Ishikawa (cell line): Measurements from ENCODE around the gene RETREG3.

Experiments used
- CEBPB ChIP-seq: IDR thresholded peaks from 2 replicates; pipeline ENCODE4 v1.6.1; 2012
- CREB1 ChIP-seq: IDR thresholded peaks from 2 replicates; pipeline ENCODE4 v1.6.1; 2012; ENCODE audit warnings: low read depth
- EGR1 ChIP-seq: IDR thresholded peaks from 2 replicates; pipeline ENCODE4 v1.6.1; 2012
- EP300 ChIP-seq: IDR thresholded peaks from 2 replicates; pipeline ENCODE4 v1.6.1; 2012; ENCODE audit warnings: borderline replicate concordance
- FOXM1 ChIP-seq: IDR thresholded peaks from 2 replicates; pipeline ENCODE4 v1.6.1; 2012; ENCODE audit warnings: low read depth, borderline replicate concordance
- MAX ChIP-seq: IDR thresholded peaks from 2 replicates; pipeline ENCODE4 v1.6.1; 2012
- NFIC ChIP-seq: IDR thresholded peaks from 2 replicates; pipeline ENCODE4 v1.6.1; 2012
- RAD21 ChIP-seq: IDR thresholded peaks from 2 replicates; pipeline ENCODE4 v1.6.1; 2012; ENCODE audit warnings: low read depth
- TAF1 ChIP-seq: IDR thresholded peaks from 2 replicates; pipeline ENCODE4 v1.6.1; 2012; ENCODE audit warnings: low read depth, mild to moderate bottlenecking
- TCF12 ChIP-seq: IDR thresholded peaks from 2 replicates; pipeline ENCODE4 v1.6.1; 2012; ENCODE audit warnings: low read depth
- TEAD4 ChIP-seq: IDR thresholded peaks from 2 replicates; pipeline ENCODE4 v1.6.1; 2012
- USF1 ChIP-seq: IDR thresholded peaks from 2 replicates; pipeline ENCODE4 v1.6.1; 2012
- YY1 ChIP-seq: IDR thresholded peaks from 2 replicates; pipeline ENCODE4 v1.6.1; 2012; ENCODE audit warnings: low read depth
- ZBTB7A ChIP-seq: IDR thresholded peaks from 2 replicates; pipeline ENCODE4 v1.6.1; 2012; ENCODE audit warnings: low read depth
- TF ChIP-seq, protein P1 (sequence below): IDR thresholded peaks from 2 replicates; pipeline ENCODE4 v1.6.1; 2012; ENCODE audit warnings: low read depth, mild to moderate bottlenecking

Gene RETREG3

DNA sequence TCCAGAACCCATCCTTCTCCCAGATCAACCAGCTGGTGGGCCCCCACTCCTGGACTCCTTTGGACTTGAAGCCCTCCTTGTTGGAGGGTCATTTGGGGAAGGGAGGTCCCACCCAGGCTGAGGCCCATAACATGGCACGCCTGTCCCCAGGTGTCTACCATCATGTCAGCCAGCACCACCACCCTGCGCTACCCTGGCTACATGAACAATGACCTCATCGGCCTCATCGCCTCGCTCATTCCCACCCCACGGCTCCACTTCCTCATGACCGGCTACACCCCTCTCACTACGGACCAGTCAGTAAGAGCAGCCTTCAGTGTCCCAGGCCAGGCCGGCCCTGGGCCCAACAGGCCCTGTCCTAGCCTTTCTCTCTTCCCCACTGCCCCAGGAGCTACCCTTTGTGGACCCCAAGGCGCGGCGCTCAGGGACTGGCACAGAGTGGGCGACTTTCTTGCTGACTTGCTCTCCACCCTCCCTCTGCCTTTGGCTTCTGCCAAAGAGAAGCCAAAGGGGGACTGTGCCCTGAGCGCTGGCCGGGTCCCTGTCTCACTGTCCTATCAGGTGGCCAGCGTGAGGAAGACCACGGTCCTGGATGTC, 4.6 kb upstream of the RETREG3 start:
- TF ChIP-seq NFIC, result no peak
- TF ChIP-seq EGR1, result no peak
- TF ChIP-seq TAF1, result no peak
- TF ChIP-seq TEAD4, result no peak
- no peak for TF ChIP-seq EP300
- no peak for TF ChIP-seq CREB1
- TF ChIP-seq FOXM1, result no peak
- TF ChIP-seq TCF12, result no peak
- no peak for TF ChIP-seq USF1
- no peak for TF ChIP-seq CEBPB
- no peak for TF ChIP-seq MAX
- TF ChIP-seq YY1, result no peak
- TF ChIP-seq RAD21, result no peak
- TF ChIP-seq ZBTB7A, result no peak
- TF ChIP-seq, protein P1, sequence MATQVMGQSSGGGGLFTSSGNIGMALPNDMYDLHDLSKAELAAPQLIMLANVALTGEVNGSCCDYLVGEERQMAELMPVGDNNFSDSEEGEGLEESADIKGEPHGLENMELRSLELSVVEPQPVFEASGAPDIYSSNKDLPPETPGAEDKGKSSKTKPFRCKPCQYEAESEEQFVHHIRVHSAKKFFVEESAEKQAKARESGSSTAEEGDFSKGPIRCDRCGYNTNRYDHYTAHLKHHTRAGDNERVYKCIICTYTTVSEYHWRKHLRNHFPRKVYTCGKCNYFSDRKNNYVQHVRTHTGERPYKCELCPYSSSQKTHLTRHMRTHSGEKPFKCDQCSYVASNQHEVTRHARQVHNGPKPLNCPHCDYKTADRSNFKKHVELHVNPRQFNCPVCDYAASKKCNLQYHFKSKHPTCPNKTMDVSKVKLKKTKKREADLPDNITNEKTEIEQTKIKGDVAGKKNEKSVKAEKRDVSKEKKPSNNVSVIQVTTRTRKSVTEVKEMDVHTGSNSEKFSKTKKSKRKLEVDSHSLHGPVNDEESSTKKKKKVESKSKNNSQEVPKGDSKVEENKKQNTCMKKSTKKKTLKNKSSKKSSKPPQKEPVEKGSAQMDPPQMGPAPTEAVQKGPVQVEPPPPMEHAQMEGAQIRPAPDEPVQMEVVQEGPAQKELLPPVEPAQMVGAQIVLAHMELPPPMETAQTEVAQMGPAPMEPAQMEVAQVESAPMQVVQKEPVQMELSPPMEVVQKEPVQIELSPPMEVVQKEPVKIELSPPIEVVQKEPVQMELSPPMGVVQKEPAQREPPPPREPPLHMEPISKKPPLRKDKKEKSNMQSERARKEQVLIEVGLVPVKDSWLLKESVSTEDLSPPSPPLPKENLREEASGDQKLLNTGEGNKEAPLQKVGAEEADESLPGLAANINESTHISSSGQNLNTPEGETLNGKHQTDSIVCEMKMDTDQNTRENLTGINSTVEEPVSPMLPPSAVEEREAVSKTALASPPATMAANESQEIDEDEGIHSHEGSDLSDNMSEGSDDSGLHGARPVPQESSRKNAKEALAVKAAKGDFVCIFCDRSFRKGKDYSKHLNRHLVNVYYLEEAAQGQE, result no peak

GRCh38 chr17:42612013-42612412, 2.8 kb upstream of the RETREG3 start:
- TF ChIP-seq EGR1, result no peak
- no peak for TF ChIP-seq FOXM1
- TF ChIP-seq YY1, result no peak
- TF ChIP-seq, protein P1, result no peak
- TF ChIP-seq NFIC, result no peak
- no peak for TF ChIP-seq MAX

DNA sequence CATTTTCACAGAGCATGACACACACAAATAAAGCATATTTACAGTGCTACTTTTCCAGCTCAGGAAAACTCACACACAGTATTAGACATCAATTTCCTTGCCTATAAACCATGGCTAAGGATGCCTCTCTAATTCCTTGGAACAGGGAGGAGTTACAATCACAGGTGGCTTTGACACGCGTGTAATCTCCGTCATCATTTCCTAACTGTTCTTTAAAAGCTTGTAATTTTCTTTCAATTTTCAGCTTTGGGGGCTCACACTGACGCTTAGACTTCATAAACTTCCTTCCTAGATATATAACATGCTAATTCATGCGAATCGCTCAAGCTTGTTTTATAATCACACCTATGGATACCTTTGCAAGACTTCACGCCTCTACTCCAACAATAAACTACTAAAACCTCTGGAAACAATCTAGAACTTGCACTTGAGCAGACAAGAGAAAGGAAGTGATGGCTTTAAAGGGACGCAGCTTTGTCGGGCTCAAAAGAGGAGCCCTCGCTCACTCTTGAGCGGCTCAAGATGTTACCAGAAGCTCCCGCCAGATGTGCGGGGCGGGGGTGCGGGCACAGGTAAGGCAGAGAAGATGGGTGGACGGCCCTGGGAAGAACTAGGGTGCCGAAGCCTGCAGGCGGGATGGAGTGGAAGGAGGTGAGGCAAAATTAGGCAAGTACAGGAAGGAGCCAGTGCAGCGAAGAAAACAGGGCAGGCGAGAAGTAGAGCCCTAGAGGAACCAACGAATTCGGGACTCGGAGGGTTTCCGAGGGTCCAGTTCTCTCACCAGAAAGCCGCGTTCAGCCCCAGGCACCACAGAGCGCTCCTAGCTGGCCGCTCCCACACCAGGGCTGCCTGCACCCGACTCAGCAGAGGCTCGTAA, 631 bp downstream of the RETREG3 start:
- TF ChIP-seq MAX (no peak), USF1 (no peak), TAF1 (no peak), TEAD4 (no peak), YY1 (no peak), TCF12 (no peak), ZBTB7A (no peak), EP300 (no peak), RAD21 (no peak), CREB1 (no peak), EGR1 (no peak), FOXM1 (no peak)
- TF ChIP-seq, protein P1, result no peak

- TF ChIP-seq TCF12, result no peak
- TF ChIP-seq, protein P1, result no peak
- TF ChIP-seq CEBPB, result no peak
Observed at GRCh38 chr17:42607769-42608168, 1.4 kb downstream of the RETREG3 start.
